Transverse colon (tissue), 4 donors: ENCODE data around the gene REG4. TPM values are rescaled to one million over a fixed set of nuclear protein-coding genes. Genes with fewer than 3 reads are reported as not detected.
A peak's percentile ranks its signal among the peaks of the same experiment; 100 is the strongest.
"Not testable (repeated sequence)": the region's sequence is repeated elsewhere in the genome, so short reads cannot be mapped to it uniquely, and the experiment has no call there.

ENCODE experiments used
- DNase-seq: peaks from one replicate; pipeline ENCODE4 v3.0.0-alpha.2; 2019
- H3K27ac ChIP-seq, 4 donors: fragments of 200-600 bp; sonication (generic); 2 replicates each; pipeline ENCODE4 v1.5.1; 2016 to 2018; ENCODE audit warnings: inconsistent platforms in 4 of 4
- H3K27me3 ChIP-seq: fragments of 200-600 bp; sonication (generic); 2 replicates; pipeline ENCODE4 v1.5.1; 2017; ENCODE audit warnings: inconsistent platforms
- H3K36me3 ChIP-seq, 4 donors: fragments of 200-600 bp; sonication (generic); 2 replicates each; pipeline ENCODE4 v1.5.1; 2017 to 2019; ENCODE audit warnings: inconsistent platforms in 4 of 4
- H3K4me1 ChIP-seq, 4 donors: fragments of 200-600 bp; sonication (generic); 2 replicates each; pipeline ENCODE4 v1.5.1; 2017 to 2020; ENCODE audit warnings: inconsistent platforms in 4 of 4
- H3K4me3 ChIP-seq, 4 donors: fragments of 200-600 bp; sonication (generic); 1 replicate in 1 of 4; 2 replicates in 3 of 4; pipeline versions ENCODE4 v1.5.1 to v1.6.1; 2017 to 2019; ENCODE audit warnings: inconsistent platforms in 4 of 4
- H3K9me3 ChIP-seq, 2 donors: fragments of 200-600 bp; sonication (generic); 2 replicates each; pipeline ENCODE4 v1.5.1; 2017 to 2019; ENCODE audit warnings: inconsistent platforms in 2 of 2
- CTCF ChIP-seq, 5 experiments: fragments of 200-600 bp in 3 of 5; fragments of 450-650 bp in 2 of 5; sonication (generic) in 3 of 5; IDR thresholded peaks; 1 replicate in 2 of 5; 2 replicates in 3 of 5; pipeline ENCODE4 v1.5.1; 2016 to 2017; ENCODE audit warnings: antibody characterized with exemption in 5 of 5, inconsistent platforms in 3 of 5, mild to moderate bottlenecking in 2 of 5, moderate library complexity in 1 of 5
- EP300 ChIP-seq: sonication (generic); formaldehyde crosslinking; IDR thresholded peaks from one replicate; pipeline ENCODE4 v1.6.1; 2017; ENCODE audit warnings: antibody characterized with exemption, low read depth
- POLR2A ChIP-seq: fragments of 450-650 bp; IDR thresholded peaks from one replicate; pipeline ENCODE4 v1.6.1; 2016; ENCODE audit warnings: antibody characterized with exemption, mild to moderate bottlenecking, moderate library complexity
- POLR2AphosphoS5 ChIP-seq, 3 donors: sonication (generic); formaldehyde crosslinking; IDR thresholded peaks; one replicate each; pipeline ENCODE4 v1.6.1; 2016; ENCODE audit warnings: antibody characterized with exemption in 3 of 3
- WGBS, 2 donors: methylation state at CpG; one replicate each; pipeline ENCODE4 v1.1.5; 2018; ENCODE audit warnings: low coverage in 1 of 2; 5-methylcytosine and 5-hydroxymethylcytosine counted together
- in situ Hi-C, 4 donors: fragments of 200-750 bp; cut with MboI; loops; one replicate each; pipeline versions ENCODE4 v1.15.0 to v1.15.1; 2017; ENCODE audit warnings: low sequenced_read_pairs in 3 of 4, low pct_ligation_motif_present in 1 of 4, low pct_unique_long_range_greater_than_20kb in 1 of 4
- intact Hi-C: fragments of 100-400 bp; cut with DNase I; formaldehyde crosslinking; loops from one replicate; pipeline ENCODE4 v1.15.1; 2023; ENCODE audit warnings: low total_unique reads
- total RNA-seq, 4 donors: library from RNA; depleted of rRNA; stranded (reverse); fragments of >200 nt; gene quantifications; one replicate each; pipeline ENCODE4 v1.1.0, GENCODE V29; 2016

Gene REG4
- total RNA-seq, 4 donors from 2014 or later = 0.48 to 11.9 (median 3.2) TPM; not detected in 1

- no peak overlapping the region for H3K4me3 ChIP-seq
- H3K27me3 ChIP-seq = no peaks in the 10 kb centered on the region
- H3K9me3 ChIP-seq = no peaks in the 10 kb centered on the region
- in situ Hi-C loops = no loop called here
- TF ChIP-seq POLR2A = no peak
- no peak for TF ChIP-seq POLR2AphosphoS5 (IDR thresholded peaks at IDR 0.05)
- TF ChIP-seq EP300 = no peak
- TF ChIP-seq CTCF (IDR thresholded peaks at IDR 0.05) = no peak
- 86 to 100% methylated on average over 2 to 4 of the region's 4 CpGs for WGBS, 2 donors
- no peaks in the 10 kb centered on the region for H3K36me3 ChIP-seq
- DNase-seq = no peak
- no peak overlapping the region for H3K27ac ChIP-seq
- no peaks in the 10 kb centered on the region for H3K4me1 ChIP-seq
- intact Hi-C loops = no loop called here
Observed at GRCh38 chr1:119834990-119835389, 23.7 kb upstream of the REG4 start.

GRCh38 chr1:119831027-119831426 lies 19.8 kb upstream of the REG4 start:
- DNase-seq = no peak
- WGBS, 2 donors = 85 to 92% methylated on average over 3 of the region's 3 CpGs
- Histone ChIP-seq H3K27ac (no peak overlapping the region), H3K36me3 (no peaks in the 10 kb centered on the region), H3K9me3 (no peaks in the 10 kb centered on the region), H3K4me1 (no peaks in the 10 kb centered on the region), H3K27me3 (no peaks in the 10 kb centered on the region), H3K4me3 (no peak overlapping the region)
- no peak for TF ChIP-seq CTCF (IDR thresholded peaks at IDR 0.05)
- no peak for TF ChIP-seq POLR2AphosphoS5 (IDR thresholded peaks at IDR 0.05)
- TF ChIP-seq POLR2A = no peak
- TF ChIP-seq EP300 = no peak
- in situ Hi-C loops = no loop called here
- intact Hi-C loops = no loop called here

- Histone ChIP-seq H3K36me3 (no peaks in the 10 kb centered on the region), H3K4me3 (no peak overlapping the region), H3K27me3 (no peaks in the 10 kb centered on the region), H3K9me3 (no peaks in the 10 kb centered on the region), H3K4me1 (no peaks in the 10 kb centered on the region), H3K27ac (peak overlapping the region in 2 of 4 donors; percentile 6 to 50)
- WGBS, 2 donors = 82% methylated on average over 4 of the region's 4 CpGs; no CpG with 5 or more reads in 1 of the 2 donors
- intact Hi-C loops (no loop called here), in situ Hi-C loops (no loop called here)
- no peak for DNase-seq
- TF ChIP-seq EP300 = no peak
- TF ChIP-seq POLR2A = no peak
- TF ChIP-seq POLR2AphosphoS5 (IDR thresholded peaks at IDR 0.05) = no peak
- TF ChIP-seq CTCF (IDR thresholded peaks at IDR 0.05) = no peak
Observed at GRCh38 chr1:119829625-119830024, 18.4 kb upstream of the REG4 start.

- peak overlapping the region in 1 of 4 donors; percentile 50 for H3K27ac ChIP-seq
- H3K9me3 ChIP-seq, DNase-seq, H3K27me3 ChIP-seq, H3K4me1 ChIP-seq, H3K36me3 ChIP-seq, H3K4me3 ChIP-seq, intact Hi-C loops, in situ Hi-C loops: not testable (repeated sequence)
Observed at GRCh38 chr1:119829006-119829405, 17.7 kb upstream of the REG4 start.

GRCh38 chr1:119828266-119828665 lies 17.0 kb upstream of the REG4 start:
- DNase-seq = no peak
- intact Hi-C loops (no loop called here), in situ Hi-C loops (no loop called here)
- no peaks in the 10 kb centered on the region for H3K27me3 ChIP-seq
- H3K4me1 ChIP-seq = no peaks in the 10 kb centered on the region
- H3K36me3 ChIP-seq = no peaks in the 10 kb centered on the region
- peak overlapping the region in 1 of 4 donors; percentile 3 for H3K27ac ChIP-seq
- no peaks in the 10 kb centered on the region for H3K9me3 ChIP-seq
- WGBS, 2 donors = 68 to 79% methylated on average over 3 of the region's 3 CpGs
- TF ChIP-seq CTCF (IDR thresholded peaks at IDR 0.05) = no peak
- H3K4me3 ChIP-seq = no peak overlapping the region
